Neural cell (in vitro differentiated cells): ENCODE results near the gene VSIG10L. TPM values are rescaled to one million over a fixed set of nuclear protein-coding genes. Genes with fewer than 3 reads are reported as not detected.

ENCODE experiments used
- H2AFZ ChIP-seq: fragments of 200-600, 300-800 bp; sonication (generic), shearing (Covaris generic); 2 replicates; pipeline ENCODE4 v1.6.0; 2014; ENCODE audit warnings: low read depth, mild to moderate bottlenecking, antibody characterized with exemption, low read length, moderate library complexity
- H3F3A ChIP-seq: fragments of 200-600 bp; shearing (Covaris generic); 2 replicates; pipeline ENCODE4 v1.6.1; 2016; ENCODE audit warnings: mild to moderate bottlenecking, moderate library complexity, mixed read lengths, antibody characterized with exemption, low read length; ENCODE audit not compliant: insufficient read depth, poor library complexity, severe bottlenecking
- H3K27ac ChIP-seq: fragments of 200-600, 300-800 bp; sonication (generic), shearing (Covaris generic); 2 replicates; pipeline ENCODE4 v1.5.1; 2014; ENCODE audit warnings: mild to moderate bottlenecking, low read length, moderate library complexity
- H3K27me3 ChIP-seq: fragments of 300-800, 200-600 bp; sonication (generic), shearing (Covaris generic); 2 replicates; pipeline ENCODE4 v1.6.0; 2014; ENCODE audit warnings: mild to moderate bottlenecking, low read depth, low read length, moderate library complexity; ENCODE audit not compliant: insufficient read depth
- H3K36me3 ChIP-seq: fragments of 300-800, 200-600 bp; sonication (generic), shearing (Covaris generic); 2 replicates; pipeline ENCODE4 v1.5.1; 2014; ENCODE audit warnings: mild to moderate bottlenecking, antibody characterized with exemption, low read length, moderate library complexity; ENCODE audit not compliant: insufficient read depth
- H3K4me2 ChIP-seq: fragments of 300-800, 200-600 bp; sonication (generic), shearing (Covaris generic); 2 replicates; pipeline ENCODE4 v1.6.0; 2014; ENCODE audit warnings: mild to moderate bottlenecking, low read length
- H3K4me3 ChIP-seq: fragments of 300-800, 200-600 bp; sonication (generic), shearing (Covaris generic); 2 replicates; pipeline ENCODE4 v1.5.1; 2014; ENCODE audit warnings: mild to moderate bottlenecking, low read length, moderate library complexity
- H3K79me2 ChIP-seq: fragments of 200-600 bp; shearing (Covaris generic); replicated peaks from 2 replicates; pipeline ENCODE4 v1.6.0; 2014; ENCODE audit warnings: mild to moderate bottlenecking, low read length, moderate library complexity; ENCODE audit not compliant: insufficient read depth
- H3K9ac ChIP-seq: fragments of 300-800, 200-600 bp; sonication (generic), shearing (Covaris generic); 2 replicates; pipeline ENCODE4 v1.6.1; 2016; ENCODE audit warnings: mild to moderate bottlenecking, low read length, mixed read lengths
- H3K9me2 ChIP-seq: fragments of 200-600 bp; shearing (Covaris generic); 2 replicates; pipeline ENCODE4 v1.6.1; 2016; ENCODE audit warnings: mild to moderate bottlenecking, low read length, mixed read lengths; ENCODE audit not compliant: insufficient read depth
- H3K9me3 ChIP-seq: fragments of 200-600, 300-800 bp; sonication (generic), shearing (Covaris generic); 2 replicates; pipeline ENCODE4 v1.6.1; 2016; ENCODE audit warnings: mild to moderate bottlenecking, mixed run types, low read length, moderate library complexity, mixed read lengths
- H4K20me1 ChIP-seq: fragments of 200-600 bp; shearing (Covaris generic); 2 replicates; pipeline ENCODE4 v1.6.1; 2016; ENCODE audit warnings: mild to moderate bottlenecking, mixed run types; ENCODE audit not compliant: insufficient read depth
- EP300 ChIP-seq: fragments of 450-650 bp; conservative IDR thresholded peaks from 2 replicates; pipeline ENCODE4 v1.6.1; 2014; ENCODE audit warnings: antibody characterized with exemption, mild to moderate bottlenecking, moderate library complexity; ENCODE audit not compliant: poor library complexity, severe bottlenecking
- EZH2 ChIP-seq: fragments of 200-600, 300-800 bp; shearing (Covaris generic), sonication (generic); IDR thresholded peaks from 2 replicates; pipeline ENCODE4 v1.6.1; 2014; ENCODE audit warnings: antibody characterized with exemption, low read length, borderline replicate concordance, mild to moderate bottlenecking; ENCODE audit not compliant: insufficient read depth, poor library complexity, severe bottlenecking
- MXI1 ChIP-seq: fragments of 450-650 bp; conservative IDR thresholded peaks from 2 replicates; pipeline ENCODE4 v1.6.1; 2014; ENCODE audit warnings: antibody characterized with exemption, mild to moderate bottlenecking; ENCODE audit not compliant: poor library complexity, severe bottlenecking
- POLR2AphosphoS5 ChIP-seq: IDR thresholded peaks from 2 replicates; pipeline ENCODE4 v1.6.1; 2012
- RAD21 ChIP-seq: fragments of 450-650 bp; conservative IDR thresholded peaks from 2 replicates; pipeline ENCODE4 v1.6.1; 2014; ENCODE audit warnings: antibody characterized with exemption, mild to moderate bottlenecking, moderate library complexity
- SMC3 ChIP-seq: fragments of 450-650 bp; conservative IDR thresholded peaks from 2 replicates; pipeline ENCODE4 v1.6.1; 2014; ENCODE audit warnings: antibody characterized with exemption, mild to moderate bottlenecking, moderate library complexity; ENCODE audit not compliant: poor library complexity
- TAF1 ChIP-seq: IDR thresholded peaks from 2 replicates; pipeline ENCODE4 v1.6.1; 2012; ENCODE audit warnings: low read depth
- polyA minus RNA-seq: library from RNA; depleted of rRNA, polyadenylated mRNA; stranded (reverse); fragments of >200 nt; gene quantifications from 2 replicates; pipeline ENCODE4 v1.2.3, GENCODE V29; 2014
- polyA plus RNA-seq: library from polyadenylated mRNA; depleted of rRNA; stranded (reverse); fragments of >200 nt; gene quantifications from 2 replicates; pipeline ENCODE4 v1.2.3, GENCODE V29; 2014
- TF ChIP-seq, protein P1 (sequence below): fragments of 450-650 bp; IDR thresholded peaks from 2 replicates; pipeline ENCODE4 v1.5.1; 2014; ENCODE audit warnings: antibody characterized with exemption, mild to moderate bottlenecking, moderate library complexity; ENCODE audit not compliant: poor library complexity, severe bottlenecking
- TF ChIP-seq, protein P2 (sequence below): IDR thresholded peaks from 2 replicates; pipeline ENCODE4 v1.6.1; 2012; ENCODE audit warnings: borderline replicate concordance

Gene VSIG10L
- polyA plus RNA-seq (1.5 and 2.3 TPM in 2 replicates), polyA minus RNA-seq (1.4 and 2.4 TPM in 2 replicates)

DNA sequence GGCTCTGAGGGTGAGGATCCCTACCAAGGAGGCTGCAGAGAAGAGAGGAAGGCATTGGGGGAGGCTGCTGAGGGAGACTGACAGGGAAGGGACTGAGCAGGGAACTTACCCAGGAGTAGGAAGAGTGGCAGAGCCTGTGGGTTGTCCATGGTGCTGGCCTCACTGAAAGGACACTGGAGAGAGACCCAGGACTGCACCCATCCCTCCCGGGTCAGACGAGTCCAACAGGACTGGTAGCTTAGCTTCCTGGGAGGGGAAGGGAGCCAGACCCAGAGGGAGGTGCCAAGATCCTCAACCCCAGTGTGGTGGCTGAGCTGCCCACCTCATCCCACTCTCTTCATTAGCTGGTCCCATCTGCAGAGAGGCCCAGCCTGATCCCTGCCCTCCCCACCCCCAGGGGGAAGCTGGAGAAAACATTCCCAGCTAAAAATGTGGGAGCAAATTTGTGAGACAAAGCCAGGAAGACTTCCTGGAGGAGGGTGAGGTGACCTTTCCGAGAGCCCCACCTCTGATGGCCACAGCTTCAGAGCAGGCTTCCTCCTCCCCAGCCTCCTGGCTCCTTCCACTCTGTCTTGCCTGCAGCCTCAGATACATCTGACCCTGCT is at the start of gene VSIG10L:
Gene VSIG10L (minus strand): TSS at position 164 of the 605 bp plus-strand sequence. CDS start 15 bp downstream, at position 149.
- Histone ChIP-seq H3K27ac (no peak within 1 kb of the TSS), H3K9ac (peak within 1 kb of the TSS; percentile 68), H3F3A (no peaks in the 10 kb centered on the region), H2AFZ (no peak within 1 kb of the TSS), H3K9me2 (no peaks in the 10 kb centered on the region), H3K4me2 (no peak within 1 kb of the TSS), H4K20me1 (no peaks in the 10 kb centered on the region), H3K9me3 (no peaks in the 10 kb centered on the region), H3K36me3 (no peaks in the 10 kb centered on the region), H3K79me2 (no peaks in the 10 kb centered on the region), H3K27me3 (peaks cover 5% of the 10 kb centered on the region), H3K4me3 (no peak within 1 kb of the TSS)
- TF ChIP-seq TAF1 = no peak
- TF ChIP-seq, protein P1, sequence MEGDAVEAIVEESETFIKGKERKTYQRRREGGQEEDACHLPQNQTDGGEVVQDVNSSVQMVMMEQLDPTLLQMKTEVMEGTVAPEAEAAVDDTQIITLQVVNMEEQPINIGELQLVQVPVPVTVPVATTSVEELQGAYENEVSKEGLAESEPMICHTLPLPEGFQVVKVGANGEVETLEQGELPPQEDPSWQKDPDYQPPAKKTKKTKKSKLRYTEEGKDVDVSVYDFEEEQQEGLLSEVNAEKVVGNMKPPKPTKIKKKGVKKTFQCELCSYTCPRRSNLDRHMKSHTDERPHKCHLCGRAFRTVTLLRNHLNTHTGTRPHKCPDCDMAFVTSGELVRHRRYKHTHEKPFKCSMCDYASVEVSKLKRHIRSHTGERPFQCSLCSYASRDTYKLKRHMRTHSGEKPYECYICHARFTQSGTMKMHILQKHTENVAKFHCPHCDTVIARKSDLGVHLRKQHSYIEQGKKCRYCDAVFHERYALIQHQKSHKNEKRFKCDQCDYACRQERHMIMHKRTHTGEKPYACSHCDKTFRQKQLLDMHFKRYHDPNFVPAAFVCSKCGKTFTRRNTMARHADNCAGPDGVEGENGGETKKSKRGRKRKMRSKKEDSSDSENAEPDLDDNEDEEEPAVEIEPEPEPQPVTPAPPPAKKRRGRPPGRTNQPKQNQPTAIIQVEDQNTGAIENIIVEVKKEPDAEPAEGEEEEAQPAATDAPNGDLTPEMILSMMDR = no peak
- no peak for TF ChIP-seq EP300
- no peak for TF ChIP-seq MXI1
- no peak for TF ChIP-seq RAD21
- no peak for TF ChIP-seq POLR2AphosphoS5

DNA sequence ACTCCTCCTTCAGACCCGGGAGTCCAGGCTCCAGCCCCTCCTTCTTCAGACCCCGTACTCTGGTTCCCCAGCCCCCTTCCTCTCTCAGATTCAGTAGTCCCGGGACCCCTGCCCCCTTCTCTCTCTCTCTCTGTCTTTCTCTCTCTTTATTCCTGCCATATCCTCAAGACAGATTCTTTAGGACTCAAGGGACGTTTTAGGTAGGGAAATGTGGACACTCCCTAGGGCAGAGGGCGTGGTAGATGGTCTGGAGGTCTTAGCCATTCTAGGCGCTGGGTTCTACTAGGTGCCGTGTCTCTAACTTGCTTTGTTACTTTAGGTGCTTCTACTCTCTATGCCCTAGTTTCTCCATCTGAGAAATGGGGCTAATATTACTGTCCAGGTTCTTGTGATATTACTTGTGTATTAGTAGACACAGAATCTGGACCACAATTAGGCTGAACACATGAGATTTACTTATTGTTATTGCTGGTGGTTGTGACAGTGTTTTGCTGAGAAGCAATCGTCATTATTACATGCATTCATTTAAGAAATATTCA is 49.2 kb upstream of the VSIG10L start:
- no peaks in the 10 kb centered on the region for H3K27me3 ChIP-seq
- TF ChIP-seq, protein P1 = no peak
- TF ChIP-seq TAF1 (no peak), POLR2AphosphoS5 (no peak), EZH2 (no peak), MXI1 (no peak), EP300 (no peak), RAD21 (no peak), SMC3 (no peak)
- TF ChIP-seq, protein P2, sequence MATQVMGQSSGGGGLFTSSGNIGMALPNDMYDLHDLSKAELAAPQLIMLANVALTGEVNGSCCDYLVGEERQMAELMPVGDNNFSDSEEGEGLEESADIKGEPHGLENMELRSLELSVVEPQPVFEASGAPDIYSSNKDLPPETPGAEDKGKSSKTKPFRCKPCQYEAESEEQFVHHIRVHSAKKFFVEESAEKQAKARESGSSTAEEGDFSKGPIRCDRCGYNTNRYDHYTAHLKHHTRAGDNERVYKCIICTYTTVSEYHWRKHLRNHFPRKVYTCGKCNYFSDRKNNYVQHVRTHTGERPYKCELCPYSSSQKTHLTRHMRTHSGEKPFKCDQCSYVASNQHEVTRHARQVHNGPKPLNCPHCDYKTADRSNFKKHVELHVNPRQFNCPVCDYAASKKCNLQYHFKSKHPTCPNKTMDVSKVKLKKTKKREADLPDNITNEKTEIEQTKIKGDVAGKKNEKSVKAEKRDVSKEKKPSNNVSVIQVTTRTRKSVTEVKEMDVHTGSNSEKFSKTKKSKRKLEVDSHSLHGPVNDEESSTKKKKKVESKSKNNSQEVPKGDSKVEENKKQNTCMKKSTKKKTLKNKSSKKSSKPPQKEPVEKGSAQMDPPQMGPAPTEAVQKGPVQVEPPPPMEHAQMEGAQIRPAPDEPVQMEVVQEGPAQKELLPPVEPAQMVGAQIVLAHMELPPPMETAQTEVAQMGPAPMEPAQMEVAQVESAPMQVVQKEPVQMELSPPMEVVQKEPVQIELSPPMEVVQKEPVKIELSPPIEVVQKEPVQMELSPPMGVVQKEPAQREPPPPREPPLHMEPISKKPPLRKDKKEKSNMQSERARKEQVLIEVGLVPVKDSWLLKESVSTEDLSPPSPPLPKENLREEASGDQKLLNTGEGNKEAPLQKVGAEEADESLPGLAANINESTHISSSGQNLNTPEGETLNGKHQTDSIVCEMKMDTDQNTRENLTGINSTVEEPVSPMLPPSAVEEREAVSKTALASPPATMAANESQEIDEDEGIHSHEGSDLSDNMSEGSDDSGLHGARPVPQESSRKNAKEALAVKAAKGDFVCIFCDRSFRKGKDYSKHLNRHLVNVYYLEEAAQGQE = no peak

More for the DNA sequence above, 49.2 kb upstream of the VSIG10L start:
- no peak overlapping the region for H3K9ac ChIP-seq
- no peak overlapping the region for H3K4me2 ChIP-seq
- no peak overlapping the region for H3K27ac ChIP-seq
- no peaks in the 10 kb centered on the region for H3F3A ChIP-seq
- H3K9me2 ChIP-seq = no peaks in the 10 kb centered on the region
- no peaks in the 10 kb centered on the region for H4K20me1 ChIP-seq
- H3K79me2 ChIP-seq = no peaks in the 10 kb centered on the region
- H2AFZ ChIP-seq = no peak overlapping the region
- H3K4me3 ChIP-seq = no peak overlapping the region
- H3K36me3 ChIP-seq = no peaks in the 10 kb centered on the region
- no peaks in the 10 kb centered on the region for H3K9me3 ChIP-seq
